GM18511 (cell line): ENCODE measurements around the gene ACSL6.
"Not testable (repeated sequence)": the region's sequence is repeated elsewhere in the genome, so short reads cannot be mapped to it uniquely, and the experiment has no call there.

Experiments used
- ATAC-seq: cut with Tn5 transposase; IDR thresholded peaks from one replicate; pipeline ENCODE4 v1.9.1; 2021; ENCODE audit warnings: mild to moderate bottlenecking, moderate library complexity; ENCODE audit not compliant: unreplicated experiment

ACSL6 gene

DNA sequence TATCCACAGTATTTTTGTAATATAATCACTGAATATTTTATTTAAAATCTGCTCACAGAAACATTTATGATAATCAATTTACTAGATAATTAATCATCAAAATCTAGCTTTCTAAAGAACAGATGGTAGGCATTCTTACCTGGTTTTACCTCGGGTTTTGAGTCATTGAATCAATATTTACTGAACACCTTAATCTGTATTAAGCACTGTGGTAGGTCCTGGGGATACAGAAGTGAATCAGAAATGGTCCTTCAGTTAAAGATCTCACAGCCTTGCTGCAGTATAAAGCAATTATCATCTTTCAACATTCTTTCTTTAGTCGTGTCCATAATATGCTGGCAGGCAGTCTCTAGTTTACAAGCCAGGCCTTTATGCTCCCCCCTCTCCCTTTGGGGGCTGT is 64.0 kb downstream of the ACSL6 start:
- ATAC-seq = no peak

DNA sequence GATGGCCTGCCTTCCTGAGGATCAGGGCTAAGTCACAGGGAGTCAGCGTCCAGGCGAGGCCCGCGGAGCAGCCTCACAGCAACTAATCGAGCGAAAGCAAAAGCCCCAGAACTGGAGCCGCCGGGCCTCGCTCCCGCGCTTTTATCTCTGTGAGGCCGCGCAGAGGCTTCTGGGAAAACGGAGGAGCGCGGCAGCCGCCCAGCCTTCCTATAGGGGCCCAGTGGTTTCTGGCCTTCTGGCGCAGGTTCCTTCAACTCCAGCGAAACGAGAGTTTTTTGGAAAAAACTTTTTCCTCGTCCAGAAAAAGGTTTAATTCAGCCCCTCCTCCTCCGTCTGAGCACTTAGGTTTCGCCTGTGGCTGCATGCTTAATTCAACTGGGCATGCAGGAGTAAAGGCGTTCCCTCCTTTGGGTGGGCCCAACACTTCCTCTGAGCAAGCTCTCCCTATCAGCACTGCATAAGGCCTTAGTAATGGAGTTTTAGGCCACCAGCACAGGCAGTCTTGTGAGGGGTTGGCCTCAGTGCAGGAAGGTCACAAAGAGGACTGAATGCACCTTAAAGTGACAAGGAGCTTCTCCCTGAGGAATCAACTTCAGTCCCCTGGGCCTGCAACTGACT is 65.8 kb downstream of the ACSL6 start, which contains the start of gene MEIKIN:
MEIKIN (minus strand) TSS at position 113 of the 618 bp plus-strand sequence. CDS start 158 bp downstream, outside the sequence.
- ATAC-seq = no peak

DNA sequence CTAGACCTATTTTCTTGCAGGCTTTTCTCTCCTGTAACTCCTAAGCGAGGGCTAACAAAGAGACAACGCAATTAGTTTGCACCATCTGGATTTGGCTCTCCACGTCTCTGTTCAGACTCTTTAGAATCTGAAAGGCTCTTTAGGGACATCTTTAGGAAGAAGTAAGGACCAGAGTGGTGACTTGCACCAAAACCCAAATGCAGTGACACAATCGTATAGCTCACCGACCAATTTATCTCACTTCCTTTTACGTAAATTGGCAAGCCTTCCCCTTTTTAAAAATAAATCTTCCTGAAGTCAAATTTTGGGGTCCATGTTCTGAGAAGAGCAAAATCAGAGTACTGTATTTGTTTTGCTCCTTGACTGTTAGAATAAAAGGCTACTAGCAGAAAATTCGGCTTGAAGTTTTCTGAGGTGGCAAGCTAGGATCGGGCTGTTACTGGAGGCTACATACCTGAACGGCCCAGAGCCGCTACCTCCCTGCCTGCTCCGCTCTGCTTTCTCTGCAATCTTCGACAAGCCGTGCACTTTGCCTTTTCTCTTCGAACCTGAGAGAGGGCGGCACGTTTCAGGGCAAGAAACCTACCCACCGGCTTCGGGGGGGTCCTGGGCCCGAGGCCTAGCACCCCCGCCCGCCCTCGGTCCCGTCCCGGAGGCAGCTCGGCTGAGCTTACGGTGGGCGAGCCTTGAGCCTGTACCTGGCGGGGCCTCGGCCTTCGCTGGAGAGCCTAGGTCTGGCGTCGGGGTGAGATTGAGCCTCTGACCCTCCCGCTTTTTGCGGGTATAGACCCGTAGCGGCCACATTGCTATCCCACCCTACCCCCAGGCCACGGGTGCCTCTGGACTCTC is 66.5 kb downstream of the ACSL6 start:
- ATAC-seq = no peak

DNA sequence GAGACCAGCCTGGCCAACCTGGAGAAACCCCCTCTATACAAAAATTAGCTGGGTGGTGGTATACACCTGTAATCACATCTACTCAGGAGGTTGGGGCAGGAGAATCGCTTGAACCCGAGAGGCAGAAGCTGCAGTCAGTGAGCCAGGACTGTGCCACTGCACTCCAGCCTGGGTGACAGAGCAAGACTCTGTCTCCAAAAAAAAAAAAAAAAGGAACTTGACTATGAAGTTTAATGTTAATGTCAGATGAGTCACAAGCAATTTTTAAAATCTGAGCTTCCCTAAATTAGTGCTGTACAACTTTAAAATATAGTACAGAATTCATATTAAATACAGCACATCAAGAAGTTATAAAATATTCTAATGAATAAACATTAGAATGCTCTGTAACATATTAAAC is 67.5 kb downstream of the ACSL6 start:
- ATAC-seq = no peak

DNA sequence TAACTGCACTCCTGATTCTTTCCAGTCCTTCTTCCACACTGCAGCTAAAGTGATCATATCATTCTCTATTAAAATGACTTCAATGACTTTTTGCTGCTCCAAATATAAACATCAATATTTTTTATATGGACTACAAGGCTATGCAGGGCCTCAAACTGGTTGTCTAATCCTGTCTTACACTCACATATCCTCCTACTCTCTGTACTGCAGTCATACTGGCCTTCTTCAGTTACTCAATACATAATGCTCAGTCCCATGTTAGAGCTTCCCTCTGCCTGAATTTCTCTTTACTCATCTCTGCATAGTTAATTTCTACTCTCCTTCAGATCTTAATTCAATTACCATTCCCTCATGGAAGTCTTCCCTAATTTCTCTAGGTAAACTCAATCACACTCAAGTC is 69.4 kb downstream of the ACSL6 start:
- no peak for ATAC-seq

DNA sequence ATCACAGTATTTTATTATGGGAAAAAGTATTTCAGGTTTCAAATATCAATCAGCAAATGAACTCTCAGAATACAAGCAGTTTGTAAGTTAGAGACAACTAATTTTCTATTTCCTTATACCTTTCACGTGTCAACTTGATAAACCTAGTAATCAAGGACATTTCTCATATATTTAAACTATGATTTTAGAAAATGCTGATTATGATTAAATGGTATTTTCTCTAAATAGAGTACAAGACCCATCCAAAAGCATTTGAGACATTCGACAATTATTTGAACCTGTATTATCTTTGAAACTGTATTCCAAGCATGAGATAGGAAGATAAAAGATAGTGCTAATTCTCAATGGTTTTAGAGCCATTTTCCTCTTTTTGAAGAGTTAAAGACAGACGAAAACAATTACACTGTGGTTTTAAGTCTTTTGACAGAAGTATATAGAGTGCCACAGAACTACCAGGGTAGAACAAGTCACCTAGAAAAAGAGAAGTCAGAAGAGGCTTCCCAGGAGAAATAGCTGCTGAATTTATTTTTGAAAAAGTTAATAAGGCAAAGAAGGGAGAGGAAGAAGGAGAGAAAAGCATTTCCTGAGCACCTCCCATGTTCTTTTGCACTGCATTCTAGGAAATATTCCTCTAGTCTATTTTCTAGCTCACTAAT is 71.6 kb downstream of the ACSL6 start:
- ATAC-seq = no peak

DNA sequence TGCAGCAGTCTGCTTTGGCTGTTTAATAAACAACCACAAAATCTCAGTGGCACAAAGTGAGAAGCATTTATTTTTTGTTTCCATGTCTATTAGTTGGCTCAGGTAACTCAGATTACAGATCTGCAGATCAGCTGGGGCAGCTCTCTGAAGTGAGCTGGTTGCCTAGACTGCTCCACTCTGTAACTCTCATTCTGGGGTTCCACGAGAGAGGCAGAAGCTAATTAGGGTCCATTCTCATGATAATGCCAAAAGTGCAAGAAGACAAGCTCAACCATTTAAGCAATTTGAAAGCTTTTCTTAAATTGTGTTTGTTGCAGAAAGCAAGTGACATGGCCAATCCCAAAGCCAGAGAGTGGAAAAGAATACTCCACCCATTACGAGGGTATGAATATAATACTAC is 79.2 kb downstream of the ACSL6 start:
- no peak for ATAC-seq

DNA sequence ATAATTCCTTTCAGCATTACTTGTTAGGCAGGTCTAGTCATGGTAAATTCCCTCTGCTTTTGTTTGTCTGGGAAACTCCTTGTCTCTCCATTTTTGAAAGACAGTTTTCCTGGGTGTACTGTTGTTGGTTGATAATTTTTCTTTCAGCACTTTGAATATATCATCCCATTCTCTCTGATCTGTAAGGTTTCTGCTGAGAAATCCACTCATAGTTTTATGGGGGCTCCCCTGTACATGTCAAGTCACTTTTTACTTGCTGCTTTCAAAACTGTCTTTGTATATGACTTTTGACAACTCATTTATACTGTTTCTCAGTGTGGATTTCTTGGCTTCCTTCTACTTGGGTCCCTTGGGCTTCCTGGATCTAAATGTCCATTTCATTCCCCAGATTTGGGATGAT is 82.5 kb downstream of the ACSL6 start:
- no peak for ATAC-seq

DNA sequence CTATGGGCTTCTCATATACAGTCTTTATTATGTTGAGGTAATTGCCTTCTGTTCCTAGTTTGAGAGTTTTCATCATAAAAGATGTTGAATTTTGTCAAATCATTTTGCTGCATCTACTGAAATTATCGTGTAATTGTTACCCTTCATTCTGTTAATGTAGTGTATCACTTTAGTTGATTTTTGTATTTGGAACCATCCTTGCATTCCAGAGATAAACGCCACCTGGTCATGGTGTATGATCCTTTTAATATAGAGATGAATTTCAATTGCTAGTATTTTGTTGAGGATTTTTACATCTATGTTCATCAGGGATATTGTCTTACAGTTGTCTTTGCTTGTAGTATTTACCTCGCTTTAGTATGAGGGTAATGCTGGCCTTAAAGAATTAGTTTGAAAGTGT is 85.3 kb downstream of the ACSL6 start:
- ATAC-seq = no peak

DNA sequence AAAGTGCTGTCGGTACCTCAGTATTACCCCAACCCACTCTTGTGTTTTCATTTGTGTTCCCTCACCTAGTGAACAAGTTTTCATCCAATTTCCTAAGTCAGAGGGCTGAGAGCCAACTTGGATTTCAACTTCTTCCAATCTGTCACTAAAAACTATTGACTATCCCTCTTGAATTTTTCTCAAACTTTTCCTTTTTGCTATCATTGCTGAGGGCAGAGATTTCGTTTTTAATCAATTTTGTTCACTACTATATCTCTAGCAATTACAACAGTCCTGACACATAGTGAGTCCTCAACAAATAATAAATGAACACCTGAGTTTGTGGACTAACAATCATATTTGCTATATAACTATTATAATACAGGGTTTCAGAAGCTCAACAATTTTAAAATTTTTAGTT is 95.0 kb downstream of the ACSL6 start:
- ATAC-seq = no peak

DNA sequence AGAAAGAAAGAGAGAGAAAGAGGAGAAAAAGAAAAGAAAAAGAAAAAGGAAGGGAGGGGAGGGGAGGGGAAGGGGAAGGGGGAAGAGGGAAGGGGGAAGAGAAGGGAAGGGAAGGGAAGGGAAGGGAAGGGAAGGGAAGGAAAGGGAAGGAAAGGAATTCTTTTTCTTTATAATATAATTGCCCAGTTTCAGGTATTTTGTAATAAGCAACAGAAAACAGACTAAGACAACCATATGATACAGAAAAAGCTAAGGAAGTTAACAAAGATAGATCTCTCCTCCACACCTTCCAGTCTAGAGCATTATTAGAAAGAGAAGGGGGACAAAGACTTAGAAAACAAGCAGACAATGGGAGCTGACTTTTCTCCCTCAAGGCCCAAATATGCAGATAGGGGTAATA is 97.0 kb downstream of the ACSL6 start:
- no peak for ATAC-seq

DNA sequence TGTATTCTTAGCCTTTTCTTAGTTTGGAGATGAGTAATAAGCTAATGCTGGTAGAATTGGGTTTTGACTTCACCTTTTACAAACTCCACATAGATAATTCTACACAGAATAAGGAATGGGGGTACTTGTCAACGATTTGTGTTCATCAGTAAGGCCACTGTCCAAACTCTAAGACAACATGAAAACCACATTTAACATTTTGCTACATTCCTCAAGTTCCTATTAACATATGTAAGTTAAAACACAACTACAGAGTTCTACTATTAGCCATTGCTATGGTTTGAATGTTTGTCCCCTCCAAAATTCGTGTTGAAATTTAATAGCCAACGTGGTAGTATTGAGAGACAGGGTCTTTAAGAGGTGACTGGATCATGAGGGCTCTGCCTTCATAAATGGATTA is 97.9 kb downstream of the ACSL6 start:
- ATAC-seq = no peak

DNA sequence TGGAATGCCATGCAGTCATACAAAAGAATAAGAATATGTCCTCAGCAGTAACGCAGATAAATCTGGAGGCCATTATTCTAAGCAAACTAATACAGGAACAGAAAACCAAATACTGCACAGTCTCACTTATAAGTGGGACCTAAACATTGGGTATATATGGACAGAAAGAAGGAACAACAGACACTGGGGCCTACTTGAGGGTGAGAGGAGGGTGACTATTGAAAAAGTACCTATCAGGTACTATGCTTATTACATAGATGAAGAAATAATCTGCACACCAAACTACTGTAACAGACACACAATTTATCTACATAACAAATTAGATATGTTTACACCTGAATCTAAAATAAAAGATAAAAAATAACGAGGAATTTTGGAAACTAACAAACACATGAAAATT is 104.8 kb downstream of the ACSL6 start:
- ATAC-seq = no peak

DNA sequence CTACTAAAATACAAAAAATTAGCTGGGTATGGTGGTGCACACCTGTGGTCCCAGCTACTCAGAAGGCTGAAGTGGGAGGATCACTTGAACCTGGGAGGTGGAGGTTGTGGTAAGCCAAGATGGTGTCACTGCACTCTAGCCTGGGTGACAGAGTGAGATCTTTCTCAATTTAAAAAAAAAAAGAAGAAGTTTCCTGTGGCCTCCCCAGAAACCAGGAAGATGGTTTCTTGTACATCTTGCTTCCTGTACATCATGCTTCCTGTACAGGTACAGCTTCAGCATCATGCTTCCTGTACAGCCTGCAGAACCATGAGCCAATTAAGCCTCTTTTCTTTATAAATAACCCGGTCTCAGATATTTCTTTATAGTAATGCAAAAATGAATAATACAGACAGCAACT is 109.2 kb downstream of the ACSL6 start:
- ATAC-seq = not testable (repeated sequence)
